Measurements from ENCODE around the gene LIN28A.

Gene LIN28A

GRCh38 chr1:26459148-26459547 is 48.5 kb downstream of the LIN28A start:
- peaks cover 16 to 90% of the 10 kb centered on the region in 2 donors for H3K36me3 ChIP-seq (replicated peaks in 1 of 2; ENCODE audit: control insufficient read depth in 2 of 2, insufficient read depth in 2 of 2, low read length in 2 of 2)

DNA sequence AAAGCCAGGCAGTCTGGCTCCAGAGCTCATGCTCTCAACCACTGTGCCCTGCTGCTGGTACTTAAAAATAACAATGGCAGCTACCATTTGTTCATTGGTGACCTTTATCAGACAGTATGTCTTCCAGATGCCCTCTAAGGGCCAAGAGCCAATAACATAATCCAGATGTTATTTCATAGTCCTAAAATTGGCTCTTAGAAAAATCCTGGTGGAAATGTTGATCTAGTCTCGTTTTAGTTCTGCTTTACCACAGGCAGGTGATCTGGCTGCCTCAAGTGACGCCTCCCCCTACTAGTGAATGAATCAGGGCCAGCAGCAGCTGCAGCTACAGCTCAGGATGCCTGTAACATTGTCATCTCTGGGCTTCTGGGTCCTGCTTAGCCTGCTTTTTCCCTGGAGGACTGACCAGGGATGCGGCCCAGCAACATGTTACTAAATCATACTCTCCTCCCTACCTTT is 49.0 kb downstream of the LIN28A start:
- no peak overlapping the region for H4K91ac ChIP-seq (ENCODE audit: low read depth, low read length, poor library complexity)
- H4K8ac ChIP-seq (ENCODE audit: low read depth, low read length) = no peak overlapping the region
- no peak overlapping the region for H2AFZ ChIP-seq (ENCODE audit: low read length)
- no peak overlapping the region for H3K9ac ChIP-seq (ENCODE audit: low read depth, low read length, poor library complexity)
- no peak overlapping the region for H3K14ac ChIP-seq (ENCODE audit: low read length)
- no peak overlapping the region for H3K4me2 ChIP-seq (ENCODE audit: insufficient read depth, low read length, poor library complexity, severe bottlenecking)
- no CpG with 5 or more reads among the region's 3 CpGs for WGBS, 2 donors (ENCODE audit: extremely low coverage in 2 of 2, insufficient read length in 2 of 2, insufficient replicate concordance in 1 of 2)
- no peak overlapping the region for H2BK120ac ChIP-seq (ENCODE audit: low read depth, low read length)
- no peak overlapping the region for H2AK5ac ChIP-seq (ENCODE audit: low read depth, low read length)
- no peaks in the 10 kb centered on the region for H3K4me1 ChIP-seq (ENCODE audit: control insufficient read depth in 2 of 2, insufficient read depth in 1 of 2, low read depth in 1 of 2, low read length in 2 of 2)
- no peak for DNase-seq (ENCODE audit: low spot score)
- no peaks in the 10 kb centered on the region for H3K27me3 ChIP-seq (ENCODE audit: control insufficient read depth in 3 of 3, insufficient read depth in 3 of 3, low read depth in 1 of 3, low read length in 3 of 3)
- no peak overlapping the region for H2BK12ac ChIP-seq (ENCODE audit: low read length)
- no peak overlapping the region for H3K4me3 ChIP-seq (ENCODE audit: low read length in 2 of 2)
- H3K18ac ChIP-seq (ENCODE audit: low read length) = no peak overlapping the region
- no peak overlapping the region for H3K23ac ChIP-seq (ENCODE audit: low read depth, low read length, poor library complexity)
- H2BK15ac ChIP-seq (ENCODE audit: low read length) = no peak overlapping the region
- H3K9me3 ChIP-seq (replicated peaks in 1 of 2; ENCODE audit: control insufficient read depth in 2 of 2, insufficient read depth in 1 of 2, low read depth in 1 of 2, low read length in 2 of 2) = no peaks in the 10 kb centered on the region
- no peak overlapping the region for H3K4ac ChIP-seq (ENCODE audit: low read length)
- H3K36me3 ChIP-seq (replicated peaks in 1 of 2; ENCODE audit: control insufficient read depth in 2 of 2, insufficient read depth in 2 of 2, low read length in 2 of 2) = peaks cover 17 to 90% of the 10 kb centered on the region in 2 donors
- no peaks in the 10 kb centered on the region for H3K79me1 ChIP-seq (ENCODE audit: low read depth, low read length)
- no peak overlapping the region for H2BK5ac ChIP-seq (ENCODE audit: low read length)
- H3K27ac ChIP-seq (replicated peaks; ENCODE audit: low read length) = no peak overlapping the region

More at GRCh38 chr1:26459148-26459547, 48.5 kb downstream of the LIN28A start:
- no CpG with 5 or more reads among the region's 1 CpG for WGBS, 2 donors (ENCODE audit: extremely low coverage in 2 of 2, insufficient read length in 2 of 2, insufficient replicate concordance in 1 of 2)
- Histone ChIP-seq H3K9ac (ENCODE audit: low read depth, low read length, poor library complexity) (no peak overlapping the region), H2BK12ac (ENCODE audit: low read length) (no peak overlapping the region), H3K27ac (replicated peaks; ENCODE audit: low read length) (no peak overlapping the region), H3K27me3 (ENCODE audit: control insufficient read depth in 3 of 3, insufficient read depth in 3 of 3, low read depth in 1 of 3, low read length in 3 of 3) (no peaks in the 10 kb centered on the region), H2BK120ac (ENCODE audit: low read depth, low read length) (no peak overlapping the region), H3K4me3 (ENCODE audit: low read length in 2 of 2) (no peak overlapping the region), H3K4ac (ENCODE audit: low read length) (no peak overlapping the region), H3K23ac (ENCODE audit: low read depth, low read length, poor library complexity) (no peak overlapping the region), H3K18ac (ENCODE audit: low read length) (no peak overlapping the region), H4K8ac (ENCODE audit: low read depth, low read length) (no peak overlapping the region), H2BK15ac (ENCODE audit: low read length) (no peak overlapping the region), H2AK5ac (ENCODE audit: low read depth, low read length) (no peak overlapping the region), H4K91ac (ENCODE audit: low read depth, low read length, poor library complexity) (no peak overlapping the region), H3K14ac (ENCODE audit: low read length) (no peak overlapping the region), H3K9me3 (replicated peaks in 1 of 2; ENCODE audit: control insufficient read depth in 2 of 2, insufficient read depth in 1 of 2, low read depth in 1 of 2, low read length in 2 of 2) (no peaks in the 10 kb centered on the region), H3K4me1 (ENCODE audit: control insufficient read depth in 2 of 2, insufficient read depth in 1 of 2, low read depth in 1 of 2, low read length in 2 of 2) (no peaks in the 10 kb centered on the region), H2AFZ (ENCODE audit: low read length) (no peak overlapping the region), H3K4me2 (ENCODE audit: insufficient read depth, low read length, poor library complexity, severe bottlenecking) (no peak overlapping the region), H3K79me1 (ENCODE audit: low read depth, low read length) (no peaks in the 10 kb centered on the region), H2BK5ac (ENCODE audit: low read length) (no peak overlapping the region)
- no peak for DNase-seq (ENCODE audit: low spot score)

DNA sequence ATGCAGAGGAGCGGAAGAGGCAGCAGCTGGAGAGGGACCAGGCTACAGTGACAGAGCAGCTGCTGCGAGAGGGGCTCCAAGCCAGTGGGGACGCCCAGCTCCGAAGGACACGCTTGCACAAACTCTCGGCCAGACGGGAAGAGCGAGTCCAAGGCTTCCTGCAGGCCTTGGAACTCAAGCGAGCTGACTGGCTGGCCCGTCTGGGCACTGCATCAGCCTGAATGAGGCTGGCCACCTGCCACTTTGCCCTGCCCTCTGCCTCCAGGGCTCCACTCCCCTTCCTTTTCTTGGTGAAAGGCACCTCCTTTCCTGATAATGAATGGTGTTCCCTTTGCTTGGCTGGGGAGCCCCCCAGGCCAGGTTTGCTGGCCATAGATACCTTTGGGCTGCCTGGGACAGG is 58.3 kb downstream of the LIN28A start:
- Histone ChIP-seq H2AK5ac (ENCODE audit: low read depth, low read length) (peak overlapping the region; percentile 77), H3K14ac (ENCODE audit: low read length) (no peak overlapping the region), H3K79me1 (ENCODE audit: low read depth, low read length) (no peaks in the 10 kb centered on the region), H3K23ac (ENCODE audit: low read depth, low read length, poor library complexity) (peak overlapping the region; percentile 8), H4K8ac (ENCODE audit: low read depth, low read length) (no peak overlapping the region), H2BK5ac (ENCODE audit: low read length) (peak overlapping the region; percentile 56), H3K36me3 (replicated peaks in 1 of 2; ENCODE audit: control insufficient read depth in 2 of 2, insufficient read depth in 2 of 2, low read length in 2 of 2) (peaks cover 26 to 76% of the 10 kb centered on the region in 2 donors), H2BK15ac (ENCODE audit: low read length) (peak overlapping the region; percentile 50), H3K9me3 (replicated peaks in 1 of 2; ENCODE audit: control insufficient read depth in 2 of 2, insufficient read depth in 1 of 2, low read depth in 1 of 2, low read length in 2 of 2) (no peaks in the 10 kb centered on the region), H4K91ac (ENCODE audit: low read depth, low read length, poor library complexity) (peak overlapping the region; percentile 11), H3K18ac (ENCODE audit: low read length) (peak overlapping the region; percentile 83), H3K4me3 (ENCODE audit: low read length in 2 of 2) (no peak overlapping the region), H3K27me3 (ENCODE audit: control insufficient read depth in 3 of 3, insufficient read depth in 3 of 3, low read depth in 1 of 3, low read length in 3 of 3) (no peaks in the 10 kb centered on the region), H2BK12ac (ENCODE audit: low read length) (no peak overlapping the region), H2AFZ (ENCODE audit: low read length) (no peak overlapping the region), H3K27ac (replicated peaks; ENCODE audit: low read length) (peak overlapping the region; percentile 79), H3K4ac (ENCODE audit: low read length) (no peak overlapping the region), H2BK120ac (ENCODE audit: low read depth, low read length) (no peak overlapping the region), H3K4me2 (ENCODE audit: insufficient read depth, low read length, poor library complexity, severe bottlenecking) (peak overlapping the region; percentile 39), H3K4me1 (ENCODE audit: control insufficient read depth in 2 of 2, insufficient read depth in 1 of 2, low read depth in 1 of 2, low read length in 2 of 2) (peaks cover 8 to 35% of the 10 kb centered on the region in 2 donors), H3K9ac (ENCODE audit: low read depth, low read length, poor library complexity) (peak overlapping the region; percentile 54)
- DNase-seq (ENCODE audit: low spot score) = no peak
- no CpG with 5 or more reads among the region's 10 CpGs for WGBS, 2 donors (ENCODE audit: extremely low coverage in 2 of 2, insufficient read length in 2 of 2, insufficient replicate concordance in 1 of 2)

GRCh38 chr1:26469558-26469957 is 58.9 kb downstream of the LIN28A start:
- H3K27ac ChIP-seq (replicated peaks; ENCODE audit: low read length) = peak overlapping the region; percentile 79
- H3K9ac ChIP-seq (ENCODE audit: low read depth, low read length, poor library complexity) = no peak overlapping the region
- no peak overlapping the region for H3K14ac ChIP-seq (ENCODE audit: low read length)
- no peak for DNase-seq (ENCODE audit: low spot score)
- no CpG with 5 or more reads among the region's 5 CpGs for WGBS, 2 donors (ENCODE audit: extremely low coverage in 2 of 2, insufficient read length in 2 of 2, insufficient replicate concordance in 1 of 2)
- no peak overlapping the region for H4K91ac ChIP-seq (ENCODE audit: low read depth, low read length, poor library complexity)
- H2AK5ac ChIP-seq (ENCODE audit: low read depth, low read length) = no peak overlapping the region
- H2BK5ac ChIP-seq (ENCODE audit: low read length) = no peak overlapping the region
- no peak overlapping the region for H3K23ac ChIP-seq (ENCODE audit: low read depth, low read length, poor library complexity)
- H3K4ac ChIP-seq (ENCODE audit: low read length) = no peak overlapping the region
- H2AFZ ChIP-seq (ENCODE audit: low read length) = no peak overlapping the region
- H2BK12ac ChIP-seq (ENCODE audit: low read length) = no peak overlapping the region
- peaks cover 14 to 36% of the 10 kb centered on the region in 2 donors for H3K4me1 ChIP-seq (ENCODE audit: control insufficient read depth in 2 of 2, insufficient read depth in 1 of 2, low read depth in 1 of 2, low read length in 2 of 2)
- H4K8ac ChIP-seq (ENCODE audit: low read depth, low read length) = no peak overlapping the region
- no peak overlapping the region for H2BK15ac ChIP-seq (ENCODE audit: low read length)
- H3K9me3 ChIP-seq (replicated peaks in 1 of 2; ENCODE audit: control insufficient read depth in 2 of 2, insufficient read depth in 1 of 2, low read depth in 1 of 2, low read length in 2 of 2) = no peaks in the 10 kb centered on the region
- H3K4me2 ChIP-seq (ENCODE audit: insufficient read depth, low read length, poor library complexity, severe bottlenecking) = peak overlapping the region; percentile 18
- H3K4me3 ChIP-seq (ENCODE audit: low read length in 2 of 2) = no peak overlapping the region
- no peak overlapping the region for H2BK120ac ChIP-seq (ENCODE audit: low read depth, low read length)
- H3K27me3 ChIP-seq (ENCODE audit: control insufficient read depth in 3 of 3, insufficient read depth in 3 of 3, low read depth in 1 of 3, low read length in 3 of 3) = no peaks in the 10 kb centered on the region
- H3K79me1 ChIP-seq (ENCODE audit: low read depth, low read length) = no peaks in the 10 kb centered on the region
- no peak overlapping the region for H3K18ac ChIP-seq (ENCODE audit: low read length)
- peaks cover 31 to 76% of the 10 kb centered on the region in 2 donors for H3K36me3 ChIP-seq (replicated peaks in 1 of 2; ENCODE audit: control insufficient read depth in 2 of 2, insufficient read depth in 2 of 2, low read length in 2 of 2)

Data from neuronal stem cell (in vitro differentiated cells).